Adrenal gland (tissue), 12 donors: ENCODE measurements around the gene NAPA. TPM values are rescaled to one million over a fixed set of nuclear protein-coding genes. Genes with fewer than 3 reads are reported as not detected.

Experiments used
- DNase-seq, 7 donors: peaks; one replicate each; pipeline ENCODE4 v3.0.0-alpha.2; 2019 to 2020
- H3K27ac ChIP-seq, 5 donors: fragments of 200-600 bp; sonication (generic) in 4 of 5; 1 replicate in 3 of 5; 2 replicates in 2 of 5; pipeline versions ENCODE4 v1.5.1 to v1.8.0; 2016 to 2020; ENCODE audit warnings: mild to moderate bottlenecking in 1 of 5
- H3K27me3 ChIP-seq: fragments of 200-600 bp; 2 replicates; pipeline ENCODE4 v1.8.0; 2021
- H3K36me3 ChIP-seq, 2 donors: fragments of 200-600 bp; replicated peaks in 1 of 2; 1 replicate in 1 of 2; 2 replicates in 1 of 2; pipeline versions ENCODE4 v1.5.1 to v1.8.0; 2018 to 2022
- H3K4me1 ChIP-seq, 2 donors: fragments of 200-600 bp; replicated peaks in 1 of 2; 1 replicate in 1 of 2; 2 replicates in 1 of 2; pipeline versions ENCODE4 v1.5.1 to v1.8.0; 2018 to 2021
- H3K4me3 ChIP-seq, 4 donors: fragments of 200-600 bp; sonication (generic) in 3 of 4; one replicate each; pipeline ENCODE4 v1.5.1; 2016 to 2018
- H3K9me3 ChIP-seq, 3 donors: fragments of 200-600 bp; sonication (generic) in 1 of 3; replicated peaks in 1 of 3; 1 replicate in 2 of 3; 2 replicates in 1 of 3; pipeline versions ENCODE4 v1.5.1 to v1.8.0; 2016 to 2021
- POLR2A ChIP-seq, 2 donors: fragments of 450-650 bp; IDR thresholded peaks; one replicate each; pipeline ENCODE4 v1.6.1; 2017; ENCODE audit warnings: antibody characterized with exemption in 2 of 2, mild to moderate bottlenecking in 2 of 2, moderate library complexity in 1 of 2
- WGBS, 4 donors: extraction: QIAGEN DNeasy Blood & Tissue Kit in 2 of 4; methylation state at CpG; one replicate each; pipeline versions ENCODE4 v1.1.5 to v1.1.7; 2013 to 2017; 5-methylcytosine and 5-hydroxymethylcytosine counted together
- intact Hi-C, 2 donors: fragments of 100-400 bp; cut with DNase I; formaldehyde crosslinking; loops; one replicate each; pipeline versions ENCODE4 v1.14.1 to v1.15.0; 2022 to 2023
- polyA plus RNA-seq, 3 donors: library from polyadenylated mRNA; stranded (reverse); fragments of 200-250 nt in 2 of 3; fragments of 350-450 nt in 1 of 3; fragmentation: Illumina TruSeq in 1 of 3; extraction: RNeasy Lipid Tissue Mini Kit (QIAGEN cat#74804) in 1 of 3; gene quantifications; one replicate each; pipeline ENCODE4 v1.2.3, GENCODE V29; 2013 to 2014
- total RNA-seq, 9 donors: library from RNA; depleted of rRNA in 4 of 9; stranded (reverse); fragments of >200 nt in 4 of 9; fragments of 120-200 nt in 1 of 9; fragmentation: NEBNext Ultra II Directional in 1 of 9; extraction: Animal tissue kit (Norgen Biotek cat#: 25700) in 1 of 9; gene quantifications; one replicate each; pipeline versions ENCODE4 v1.1.0 to v1.2.4, GENCODE V29; 2013 to 2023
- TF ChIP-seq, protein P1 (sequence below), 6 experiments: fragments of 450-650 bp in 4 of 6; fragments of 200-600 bp in 2 of 6; sonication (generic) in 1 of 6; IDR thresholded peaks; 1 replicate in 5 of 6; 2 replicates in 1 of 6; pipeline versions ENCODE4 v1.5.1 to v1.8.0; 2016 to 2021; ENCODE audit warnings: antibody characterized with exemption in 6 of 6, mild to moderate bottlenecking in 2 of 6, moderate library complexity in 1 of 6
- donor health status: healthy with polysubstance abuse.
- donor health status: Bipolar disorder and iron deficiency.
- donor health status: DM: yes; HTN: yes; CAD: no.
- donor health status: DM: no; HTN: no; CAD: no.
- donor health status: DM: no; HTN: no; CAD: no.
- donor health status: DM: yes; HTN: yes; CAD: no.

Gene NAPA
- total and polyA plus RNA-seq, 12 donors = 122 to 481 (median 254) TPM

DNA sequence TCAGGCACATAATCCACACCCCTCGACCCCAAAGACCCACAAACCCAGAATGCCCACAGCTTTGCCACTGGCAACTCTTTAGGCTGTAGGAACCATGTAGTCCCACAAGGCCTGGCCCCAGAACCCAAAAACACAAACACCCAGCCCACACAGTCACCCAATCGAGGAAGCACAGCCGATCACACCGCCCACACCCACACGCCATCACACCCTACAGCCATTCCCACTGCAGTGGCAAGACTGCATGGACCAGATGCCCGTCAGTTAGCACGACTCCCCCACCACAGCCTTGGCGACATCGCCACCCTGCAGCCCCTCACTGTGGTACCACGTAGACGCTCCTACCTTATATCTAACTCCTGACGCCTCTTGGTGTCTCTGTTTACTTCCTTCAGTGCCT lies 71.5 kb downstream of the NAPA start:
- Histone ChIP-seq H3K4me1 (peaks cover 5 to 9% of the 10 kb centered on the region in 2 donors), H3K27ac (no peak overlapping the region), H3K4me3 (no peak overlapping the region), H3K27me3 (peaks cover 55% of the 10 kb centered on the region), H3K9me3 (no peaks in the 10 kb centered on the region), H3K36me3 (no peaks in the 10 kb centered on the region)
- no peak for DNase-seq
- TF ChIP-seq POLR2A (IDR thresholded peaks at IDR 0.05) = no peak
- TF ChIP-seq, protein P1, sequence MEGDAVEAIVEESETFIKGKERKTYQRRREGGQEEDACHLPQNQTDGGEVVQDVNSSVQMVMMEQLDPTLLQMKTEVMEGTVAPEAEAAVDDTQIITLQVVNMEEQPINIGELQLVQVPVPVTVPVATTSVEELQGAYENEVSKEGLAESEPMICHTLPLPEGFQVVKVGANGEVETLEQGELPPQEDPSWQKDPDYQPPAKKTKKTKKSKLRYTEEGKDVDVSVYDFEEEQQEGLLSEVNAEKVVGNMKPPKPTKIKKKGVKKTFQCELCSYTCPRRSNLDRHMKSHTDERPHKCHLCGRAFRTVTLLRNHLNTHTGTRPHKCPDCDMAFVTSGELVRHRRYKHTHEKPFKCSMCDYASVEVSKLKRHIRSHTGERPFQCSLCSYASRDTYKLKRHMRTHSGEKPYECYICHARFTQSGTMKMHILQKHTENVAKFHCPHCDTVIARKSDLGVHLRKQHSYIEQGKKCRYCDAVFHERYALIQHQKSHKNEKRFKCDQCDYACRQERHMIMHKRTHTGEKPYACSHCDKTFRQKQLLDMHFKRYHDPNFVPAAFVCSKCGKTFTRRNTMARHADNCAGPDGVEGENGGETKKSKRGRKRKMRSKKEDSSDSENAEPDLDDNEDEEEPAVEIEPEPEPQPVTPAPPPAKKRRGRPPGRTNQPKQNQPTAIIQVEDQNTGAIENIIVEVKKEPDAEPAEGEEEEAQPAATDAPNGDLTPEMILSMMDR (IDR thresholded peaks at IDR 0.05) = no peak
- 57 to 69% (median 58%) methylated on average over 12 of the region's 12 CpGs for WGBS, 4 donors
- intact Hi-C loops = no loop called here

DNA sequence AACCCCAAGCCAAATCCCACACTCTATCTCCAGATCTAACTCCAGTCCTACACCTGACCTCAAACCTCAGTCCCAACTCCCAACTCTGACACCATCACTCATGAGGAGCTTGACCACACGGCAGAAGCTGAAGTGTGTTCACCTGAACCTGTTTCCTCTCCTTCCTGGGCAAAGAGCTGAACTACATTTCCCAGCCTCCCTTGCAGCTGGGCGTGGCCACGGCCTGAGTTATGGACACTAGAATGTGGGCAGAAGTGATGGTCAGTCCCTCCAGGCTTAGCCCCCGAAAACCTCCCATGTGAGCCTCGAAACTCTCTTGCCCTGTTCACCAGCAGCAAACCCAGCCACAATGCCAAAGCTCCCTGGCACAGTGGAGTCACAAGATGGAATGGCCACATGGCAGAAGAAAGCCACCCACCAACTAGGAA lies 76.1 kb downstream of the NAPA start:
- Histone ChIP-seq H3K27me3 (peaks cover 37% of the 10 kb centered on the region), H3K4me1 (no peaks in the 10 kb centered on the region), H3K27ac (no peak overlapping the region), H3K4me3 (no peak overlapping the region), H3K9me3 (no peaks in the 10 kb centered on the region), H3K36me3 (no peaks in the 10 kb centered on the region)
- TF ChIP-seq, protein P1 (IDR thresholded peaks at IDR 0.05) = no peak
- TF ChIP-seq POLR2A (IDR thresholded peaks at IDR 0.05) = no peak
- 17 to 46% (median 25%) methylated on average over 2 to 5 of the region's 5 CpGs for WGBS, 4 donors
- no peak for DNase-seq
- intact Hi-C loops = loop anchor here (5.0 to 10.0 kb wide), 3 partner anchors 78 to 146 kb away; partner anchors contain the start of gene NAPA (in 1 of the 2)

Other genes with a start within 250 kb of the NAPA start
- 100 to 1,000 TPM in 1 of 9 donors, 10 to 100 TPM in 7, 1 to 10 TPM in 1; 6.9 to 183 (median 61.7) TPM for gene INAFM1, start 240.2 kb downstream of the NAPA start, total RNA-seq
- 100 to 1,000 TPM in 1 of 3 donors, 10 to 100 TPM in 1, 1 to 10 TPM in 1; 7.8 to 144 (median 62.0) TPM for gene INAFM1, start 240.2 kb downstream of the NAPA start, polyA plus RNA-seq
- gene C5AR1, start 205.2 kb downstream of the NAPA start, total RNA-seq = 10 to 100 TPM in 7 of 9 donors, 1 to 10 TPM in 1, under 1 TPM in 1; 0.91 to 34.8 (median 19.1) TPM
- gene C5AR1, start 205.2 kb downstream of the NAPA start, polyA plus RNA-seq = 1 to 10 TPM; 3.2 to 7.9 (median 3.9) TPM
- 1 to 10 TPM in 7 of 9 donors, under 1 TPM in 2; 0.28 to 4.4 (median 2.6) TPM for gene C5AR2, start 182.9 kb downstream of the NAPA start, total RNA-seq
- 1 to 10 TPM in 1 of 3 donors, under 1 TPM in 2; 0.37 to 1.1 (median 0.57) TPM for gene C5AR2, start 182.9 kb downstream of the NAPA start, polyA plus RNA-seq
- gene DHX34, start 165.7 kb downstream of the NAPA start, total RNA-seq = 10 to 100 TPM in 6 of 9 donors, 1 to 10 TPM in 3; 6.3 to 16.9 (median 10.8) TPM
- gene DHX34, start 165.7 kb downstream of the NAPA start, polyA plus RNA-seq = 10 to 100 TPM in 2 of 3 donors, 1 to 10 TPM in 1; 5.0 to 49.7 (median 28.2) TPM
- gene MEIS3, start 95.5 kb downstream of the NAPA start, total RNA-seq = 1 to 10 TPM; 2.4 to 9.4 (median 4.7) TPM
- 10 to 100 TPM in 1 of 3 donors, 1 to 10 TPM in 2; 2.1 to 15.5 (median 8.9) TPM for gene MEIS3, start 95.5 kb downstream of the NAPA start, polyA plus RNA-seq
- gene SLC8A2, start 43.2 kb downstream of the NAPA start, total RNA-seq = 1 to 10 TPM in 4 of 9 donors, under 1 TPM in 2, not detected in 3; 0.22 to 6.1 (median 2.6) TPM
- gene SLC8A2, start 43.2 kb downstream of the NAPA start, polyA plus RNA-seq = 1 to 10 TPM in 2 of 3 donors, under 1 TPM in 1; 0.74 to 3.1 (median 3.0) TPM
- 10 to 100 TPM in 4 of 9 donors, 1 to 10 TPM in 5; 2.9 to 25.6 (median 9.7) TPM for gene KPTN, start 30.8 kb downstream of the NAPA start, total RNA-seq
- gene KPTN, start 30.8 kb downstream of the NAPA start, polyA plus RNA-seq = 100 to 1,000 TPM in 1 of 3 donors, 10 to 100 TPM in 1, 1 to 10 TPM in 1; 7.3 to 121 (median 37.5) TPM
- gene ZNF541, start 58.1 kb upstream of the NAPA start, total RNA-seq = 10 to 100 TPM in 3 of 9 donors, 1 to 10 TPM in 4, under 1 TPM in 2; 0.18 to 14.0 (median 4.0) TPM
- 10 to 100 TPM in 2 of 3 donors, under 1 TPM in 1; 0.18 to 14.5 (median 11.6) TPM for gene ZNF541, start 58.1 kb upstream of the NAPA start, polyA plus RNA-seq
- gene BICRA, start 94.1 kb upstream of the NAPA start, total RNA-seq = 10 to 100 TPM in 4 of 9 donors, 1 to 10 TPM in 5; 1.8 to 16.8 (median 6.7) TPM
- gene BICRA, start 94.1 kb upstream of the NAPA start, polyA plus RNA-seq = 10 to 100 TPM in 2 of 3 donors, 1 to 10 TPM in 1; 4.3 to 24.6 (median 14.5) TPM
- 100 to 1,000 TPM in 6 of 9 donors, 10 to 100 TPM in 2, 1 to 10 TPM in 1; 5.8 to 170 (median 120) TPM for gene EHD2, start 198.4 kb upstream of the NAPA start, total RNA-seq
- gene EHD2, start 198.4 kb upstream of the NAPA start, polyA plus RNA-seq = 100 to 1,000 TPM in 1 of 3 donors, 10 to 100 TPM in 2; 34.1 to 101 (median 73.4) TPM
- 100 to 1,000 TPM; 118 to 420 (median 310) TPM for gene NOP53, start 230.5 kb upstream of the NAPA start, total RNA-seq
- gene NOP53, start 230.5 kb upstream of the NAPA start, polyA plus RNA-seq = 100 to 1,000 TPM; 119 to 375 (median 359) TPM